HG03175 (cell line): ENCODE data around the gene AASDHPPT.

ENCODE experiments used
- ATAC-seq: cut with Tn5 transposase; IDR thresholded peaks from one replicate; pipeline ENCODE4 v1.9.1; 2021; ENCODE audit warnings: mild to moderate bottlenecking, moderate library complexity; ENCODE audit not compliant: unreplicated experiment

Gene AASDHPPT

GRCh38 chr11:106086135-106086534 is 8.7 kb downstream of the AASDHPPT start:
- no peak for ATAC-seq

DNA sequence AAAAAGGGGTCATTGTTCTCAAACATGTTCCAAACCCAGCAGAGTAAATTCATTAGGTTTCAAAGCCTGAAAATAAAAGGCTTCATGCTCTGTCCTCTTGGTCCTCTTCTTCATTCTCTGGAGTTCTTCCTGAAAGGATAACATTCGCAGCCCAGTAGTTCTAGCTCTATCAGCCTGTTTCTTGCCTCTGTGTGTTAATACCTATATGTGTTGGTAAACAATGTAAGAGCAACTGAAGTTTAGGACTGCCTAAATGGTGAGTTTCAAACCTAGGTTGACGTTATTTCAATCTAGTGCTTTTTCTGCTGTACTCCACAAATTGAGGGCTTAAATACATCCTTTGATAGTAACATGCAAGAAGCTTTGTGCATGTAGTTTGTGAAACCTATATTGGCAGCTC is 9.4 kb downstream of the AASDHPPT start:
- ATAC-seq, result no peak

GRCh38 chr11:106087815-106088435 is 10.5 kb downstream of the AASDHPPT start:
- ATAC-seq, result peak; percentile 34

DNA sequence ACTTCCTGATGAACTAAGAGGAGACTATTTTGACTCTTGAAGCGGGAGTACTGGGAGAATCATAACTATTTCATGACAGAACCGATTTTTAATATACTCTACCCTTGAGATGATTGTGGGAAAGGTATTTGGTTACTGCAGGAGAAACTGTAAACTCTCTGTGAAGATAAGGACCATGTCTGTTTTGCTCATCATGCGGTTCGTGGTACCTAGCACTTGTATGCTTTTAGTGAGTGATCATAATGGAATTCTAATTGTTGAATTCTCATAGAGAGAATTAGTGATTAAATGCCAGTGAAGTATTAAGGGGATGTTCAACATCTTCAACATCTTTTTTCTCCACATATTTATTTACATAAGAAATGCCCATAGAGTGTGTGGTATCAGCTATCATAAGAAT is 11.4 kb downstream of the AASDHPPT start:
- no peak for ATAC-seq

DNA sequence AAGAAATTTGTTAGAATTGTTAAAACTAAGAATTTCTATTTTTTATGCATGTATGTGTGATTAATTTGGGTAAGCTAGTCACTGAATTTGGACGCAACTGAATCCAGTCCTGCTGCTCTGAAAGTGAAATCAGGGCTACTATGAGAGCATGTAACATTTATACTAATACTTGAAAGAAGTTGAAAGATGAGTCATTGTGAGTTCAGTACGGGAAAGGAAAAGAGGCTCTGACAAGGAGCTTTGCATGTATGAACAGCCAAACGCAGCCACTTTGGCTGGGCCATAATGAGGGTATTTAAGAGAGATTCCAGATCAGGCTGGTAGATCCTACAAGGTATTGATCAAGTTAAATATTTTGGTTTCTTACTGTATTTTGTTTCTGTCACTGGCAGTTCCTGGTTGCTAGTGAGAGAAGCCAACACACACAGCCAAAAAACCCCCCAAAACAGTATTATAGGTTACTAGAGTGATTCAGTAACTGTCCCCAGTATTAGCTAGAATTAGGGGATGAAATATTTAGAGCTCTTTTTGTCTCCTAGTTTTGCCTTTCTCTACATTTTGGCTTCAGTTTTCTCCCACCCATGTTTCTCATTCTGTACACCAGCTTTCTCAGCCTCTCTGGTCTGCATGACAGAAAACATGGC is 14.1 kb downstream of the AASDHPPT start:
- ATAC-seq, result peak; percentile 98

DNA sequence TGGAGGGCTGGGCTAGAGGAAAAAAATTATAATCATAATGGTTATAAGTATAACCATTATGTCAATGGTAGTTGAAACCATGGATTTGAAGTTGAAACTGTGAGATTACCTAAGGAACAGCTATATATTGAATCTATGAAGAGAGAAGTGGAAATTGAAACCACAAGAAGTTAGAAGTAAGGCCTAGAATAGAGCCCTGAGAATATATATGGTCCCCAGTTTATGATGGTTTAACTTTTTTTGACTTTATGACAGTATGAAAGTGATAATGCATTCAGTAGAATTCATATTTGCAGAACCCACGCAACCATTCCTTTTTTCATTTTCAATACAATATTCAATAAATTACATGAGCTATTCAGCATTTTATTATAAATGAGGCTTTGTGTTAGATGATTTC is 15.0 kb downstream of the AASDHPPT start:
- ATAC-seq, result no peak

GRCh38 chr11:106098893-106099553 is 21.6 kb downstream of the AASDHPPT start:
- ATAC-seq, result no peak

DNA sequence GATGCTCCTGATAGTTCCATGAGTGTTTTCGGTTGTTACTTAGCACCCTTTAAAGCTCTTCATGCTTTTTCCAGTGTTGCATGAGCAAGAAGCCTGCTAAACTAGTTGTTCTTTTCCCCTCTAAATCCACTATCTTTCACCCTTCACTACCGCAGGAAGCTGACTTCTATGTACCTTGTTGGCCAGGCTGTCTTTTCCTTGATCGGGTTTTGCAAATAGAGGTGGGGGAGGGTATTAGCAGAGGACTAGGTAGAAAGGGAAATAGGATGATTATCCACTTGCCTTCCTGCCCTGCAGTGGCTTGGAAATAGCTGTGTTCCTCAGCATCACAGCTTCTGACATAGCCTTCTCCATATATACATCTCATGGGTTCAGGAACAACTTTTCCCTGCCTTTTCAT is 23.9 kb downstream of the AASDHPPT start:
- ATAC-seq, result no peak

DNA sequence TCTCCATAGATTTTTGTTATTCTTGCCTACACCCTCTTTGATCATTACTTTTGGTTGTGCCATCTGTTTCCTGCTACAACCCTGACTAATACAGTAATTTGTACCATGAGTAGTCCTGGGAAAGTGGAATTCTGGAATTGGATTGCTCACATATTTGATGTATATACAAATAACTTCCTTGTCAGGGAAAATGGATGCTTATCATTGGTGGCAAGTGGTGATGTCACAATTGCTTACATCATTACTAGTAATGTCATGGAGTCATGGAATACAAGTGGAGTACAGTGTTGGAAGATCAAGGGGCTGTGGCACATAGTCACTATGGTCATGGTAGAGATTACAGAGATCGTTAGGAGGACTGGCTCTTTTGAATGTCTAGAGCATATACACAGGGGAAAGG is 24.4 kb downstream of the AASDHPPT start:
- ATAC-seq, result no peak

- ATAC-seq, result peak; percentile 59
Observed at GRCh38 chr11:106105986-106106385, 28.5 kb downstream of the AASDHPPT start.

DNA sequence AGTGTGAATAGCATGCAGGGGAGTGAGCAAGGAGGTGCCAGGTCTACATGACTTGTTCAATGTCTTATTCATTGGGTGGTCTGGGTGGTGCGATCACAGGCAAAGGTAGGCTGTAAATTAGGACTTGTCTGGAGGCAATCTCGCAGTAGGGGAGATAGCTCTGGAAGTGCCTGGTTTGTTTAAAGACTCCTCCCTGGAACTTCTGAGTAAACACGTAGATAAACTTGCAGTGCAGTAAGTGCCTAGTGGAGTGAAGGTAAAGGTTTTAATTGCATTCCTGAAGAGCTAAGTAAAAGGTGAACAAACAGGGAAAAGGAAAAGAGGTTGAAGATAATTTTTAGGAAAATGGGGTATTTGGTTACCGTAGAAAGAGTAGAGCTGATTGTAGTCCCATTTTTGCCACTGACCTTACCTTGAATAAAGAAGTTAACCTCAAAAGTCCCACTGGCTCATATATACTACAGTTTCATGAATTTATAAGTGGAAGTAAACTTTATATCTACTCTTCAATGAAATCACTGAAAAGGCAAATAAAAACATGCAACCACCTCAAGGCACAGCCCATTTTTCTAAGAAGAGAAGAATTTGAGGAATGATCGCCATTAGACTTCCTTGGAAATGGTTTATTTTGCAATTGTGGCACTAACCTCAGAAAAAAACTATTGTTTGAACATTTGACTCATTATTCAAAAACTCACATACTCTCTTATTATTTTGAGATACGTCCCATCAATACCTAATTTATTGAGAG is 44.3 kb downstream of the AASDHPPT start:
- ATAC-seq, result no peak

- no peak for ATAC-seq
Observed at GRCh38 chr11:106127604-106128003, 50.1 kb downstream of the AASDHPPT start.

DNA sequence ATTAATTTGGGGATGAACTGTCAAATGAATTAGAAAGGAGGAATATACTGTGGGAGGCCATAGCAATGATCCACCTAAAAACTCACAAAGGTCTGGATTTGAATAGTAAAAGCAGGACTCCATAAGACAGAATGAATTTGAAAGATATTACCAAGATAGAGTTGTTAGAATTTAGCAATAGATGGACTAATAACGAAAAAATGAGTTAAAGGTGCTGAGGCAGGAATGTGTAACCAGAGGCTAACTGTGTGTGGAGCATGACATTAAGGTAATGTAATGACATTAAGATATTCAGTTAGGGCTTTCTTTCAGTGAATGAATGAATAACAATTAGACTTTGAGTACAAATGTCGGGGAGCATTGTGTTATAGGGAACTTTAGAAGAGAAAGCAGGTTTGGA is 51.3 kb downstream of the AASDHPPT start:
- ATAC-seq, result no peak

DNA sequence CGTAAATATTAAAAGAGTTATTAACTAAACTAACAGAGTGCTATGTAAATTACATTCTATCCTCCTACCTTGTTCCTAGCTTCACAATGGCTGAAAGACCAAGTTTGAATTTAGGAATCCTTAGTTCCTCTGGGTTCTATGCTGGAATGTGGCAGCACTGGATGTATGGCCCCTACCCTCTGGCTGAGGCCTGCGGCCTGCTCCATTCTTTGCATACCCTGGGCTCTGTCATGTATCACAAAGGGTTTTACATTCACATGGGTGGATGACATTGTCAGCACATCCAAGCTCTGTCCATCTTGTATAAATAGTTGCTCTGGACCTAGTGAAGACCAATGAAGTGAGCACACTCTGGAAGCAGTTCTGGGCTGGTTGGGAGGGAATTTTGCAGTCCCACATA is 54.5 kb downstream of the AASDHPPT start:
- no peak for ATAC-seq

- ATAC-seq, result no peak
Observed at GRCh38 chr11:106132582-106133354, 55.3 kb downstream of the AASDHPPT start.

- ATAC-seq, result no peak
Observed at GRCh38 chr11:106133529-106133928, 56.1 kb downstream of the AASDHPPT start.

- ATAC-seq, result no peak
Observed at GRCh38 chr11:106137061-106137460, 59.6 kb downstream of the AASDHPPT start.

GRCh38 chr11:106137758-106138157 is 60.3 kb downstream of the AASDHPPT start:
- no peak for ATAC-seq
